Measurements from ENCODE around the gene UPK3A.
"Not testable (repeated sequence)": the region's sequence is repeated elsewhere in the genome, so short reads cannot be mapped to it uniquely, and the experiment has no call there.

The UPK3A gene

DNA sequence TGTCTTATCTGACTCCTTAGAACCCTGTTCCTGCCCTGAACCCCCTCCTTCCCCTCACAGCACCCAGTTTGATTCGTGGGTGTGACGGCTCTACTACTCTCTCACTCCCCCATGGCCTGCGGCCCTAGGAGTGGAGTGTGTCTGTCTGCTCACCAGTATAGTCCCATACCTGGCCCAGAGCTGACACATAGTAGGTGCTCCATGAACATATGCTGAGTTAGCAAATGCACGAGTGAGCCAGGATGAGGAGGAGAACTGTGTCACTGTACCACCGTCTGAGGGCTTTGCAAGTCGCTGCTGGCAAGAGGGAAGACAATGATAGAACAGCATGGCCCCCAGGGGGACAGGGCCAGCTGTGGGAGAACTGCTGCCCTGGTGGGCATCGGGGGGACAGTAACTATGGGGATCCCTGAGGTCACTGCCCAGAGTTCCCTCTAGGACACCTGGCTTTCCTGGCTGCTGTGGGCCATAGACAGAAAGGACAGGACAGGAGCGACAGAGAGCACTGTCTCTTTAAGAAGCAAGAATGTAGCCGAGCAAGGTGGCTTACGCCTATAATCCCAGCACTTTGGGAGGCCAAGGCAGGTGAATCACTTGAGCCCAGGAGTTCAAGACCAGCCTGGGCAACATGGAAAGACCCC is 24.9 kb upstream of the UPK3A start:
- H3K4me3 ChIP-seq (ENCODE audit: low read depth, low read length) = no peak overlapping the region
- no peak for DNase-seq (ENCODE audit: low read depth)
- TF ChIP-seq, protein P1, sequence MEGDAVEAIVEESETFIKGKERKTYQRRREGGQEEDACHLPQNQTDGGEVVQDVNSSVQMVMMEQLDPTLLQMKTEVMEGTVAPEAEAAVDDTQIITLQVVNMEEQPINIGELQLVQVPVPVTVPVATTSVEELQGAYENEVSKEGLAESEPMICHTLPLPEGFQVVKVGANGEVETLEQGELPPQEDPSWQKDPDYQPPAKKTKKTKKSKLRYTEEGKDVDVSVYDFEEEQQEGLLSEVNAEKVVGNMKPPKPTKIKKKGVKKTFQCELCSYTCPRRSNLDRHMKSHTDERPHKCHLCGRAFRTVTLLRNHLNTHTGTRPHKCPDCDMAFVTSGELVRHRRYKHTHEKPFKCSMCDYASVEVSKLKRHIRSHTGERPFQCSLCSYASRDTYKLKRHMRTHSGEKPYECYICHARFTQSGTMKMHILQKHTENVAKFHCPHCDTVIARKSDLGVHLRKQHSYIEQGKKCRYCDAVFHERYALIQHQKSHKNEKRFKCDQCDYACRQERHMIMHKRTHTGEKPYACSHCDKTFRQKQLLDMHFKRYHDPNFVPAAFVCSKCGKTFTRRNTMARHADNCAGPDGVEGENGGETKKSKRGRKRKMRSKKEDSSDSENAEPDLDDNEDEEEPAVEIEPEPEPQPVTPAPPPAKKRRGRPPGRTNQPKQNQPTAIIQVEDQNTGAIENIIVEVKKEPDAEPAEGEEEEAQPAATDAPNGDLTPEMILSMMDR (IDR thresholded peaks at IDR 0.05; ENCODE audit: low read depth, low read length, missing control alignments) = no peak

DNA sequence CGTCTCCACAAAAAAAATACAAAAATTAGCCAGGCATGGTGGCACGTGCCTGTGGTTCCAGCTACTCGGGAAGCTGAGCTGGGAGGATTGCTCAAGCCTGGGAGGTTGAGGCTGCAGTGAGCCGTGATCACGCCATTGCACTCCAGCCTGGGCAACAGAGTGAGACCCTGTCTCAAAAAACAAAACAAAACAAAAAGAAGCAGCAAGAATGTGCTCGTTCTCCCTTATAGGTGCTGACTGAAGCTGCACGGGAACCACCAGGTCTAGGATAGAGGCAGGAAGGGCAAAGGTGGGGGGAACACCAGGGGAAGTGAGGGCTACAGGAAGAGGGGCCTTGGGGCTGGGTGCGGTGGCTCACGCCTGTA is 24.4 kb upstream of the UPK3A start:
- not testable (repeated sequence) for DNase-seq (ENCODE audit: low read depth); H3K4me3 ChIP-seq (ENCODE audit: low read depth, low read length)

DNA sequence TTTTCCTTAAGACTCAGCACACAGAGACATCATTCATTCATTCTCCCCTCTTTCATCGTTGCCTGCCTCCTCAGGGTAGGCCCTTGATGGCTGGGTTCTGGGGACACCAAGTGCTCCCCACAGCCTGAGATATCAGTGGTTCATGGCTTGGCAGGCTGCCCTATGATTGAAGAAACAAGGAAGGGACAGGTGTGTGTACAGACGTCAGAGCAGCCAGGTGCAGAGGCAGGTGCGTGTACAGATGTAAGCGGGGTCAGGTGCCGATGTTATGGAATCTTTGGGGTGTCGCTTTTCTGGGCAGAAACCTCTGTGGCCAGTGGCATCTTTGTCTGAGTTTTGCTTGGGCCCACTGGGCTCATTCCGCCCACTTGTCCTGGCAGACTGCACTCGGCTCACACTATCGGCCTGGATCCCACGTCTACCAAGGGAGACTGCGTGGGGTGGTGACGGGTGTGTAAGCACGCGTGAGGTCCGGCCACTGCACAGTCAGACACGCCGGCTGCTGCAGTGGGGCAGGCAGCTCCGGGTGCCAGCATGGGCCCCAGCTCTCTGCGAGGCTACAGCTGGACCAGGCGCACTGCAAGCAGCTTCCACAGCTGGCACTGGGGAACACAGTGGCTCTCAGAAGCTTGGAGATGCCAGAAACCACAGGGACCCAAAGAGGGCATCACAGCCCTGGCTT is 23.2 kb upstream of the UPK3A start:
- DNase-seq (ENCODE audit: low read depth) = no peak
- H3K4me3 ChIP-seq (ENCODE audit: low read depth, low read length) = no peak overlapping the region
- TF ChIP-seq, protein P1 (IDR thresholded peaks at IDR 0.05; ENCODE audit: low read depth, low read length, missing control alignments) = no peak

DNA sequence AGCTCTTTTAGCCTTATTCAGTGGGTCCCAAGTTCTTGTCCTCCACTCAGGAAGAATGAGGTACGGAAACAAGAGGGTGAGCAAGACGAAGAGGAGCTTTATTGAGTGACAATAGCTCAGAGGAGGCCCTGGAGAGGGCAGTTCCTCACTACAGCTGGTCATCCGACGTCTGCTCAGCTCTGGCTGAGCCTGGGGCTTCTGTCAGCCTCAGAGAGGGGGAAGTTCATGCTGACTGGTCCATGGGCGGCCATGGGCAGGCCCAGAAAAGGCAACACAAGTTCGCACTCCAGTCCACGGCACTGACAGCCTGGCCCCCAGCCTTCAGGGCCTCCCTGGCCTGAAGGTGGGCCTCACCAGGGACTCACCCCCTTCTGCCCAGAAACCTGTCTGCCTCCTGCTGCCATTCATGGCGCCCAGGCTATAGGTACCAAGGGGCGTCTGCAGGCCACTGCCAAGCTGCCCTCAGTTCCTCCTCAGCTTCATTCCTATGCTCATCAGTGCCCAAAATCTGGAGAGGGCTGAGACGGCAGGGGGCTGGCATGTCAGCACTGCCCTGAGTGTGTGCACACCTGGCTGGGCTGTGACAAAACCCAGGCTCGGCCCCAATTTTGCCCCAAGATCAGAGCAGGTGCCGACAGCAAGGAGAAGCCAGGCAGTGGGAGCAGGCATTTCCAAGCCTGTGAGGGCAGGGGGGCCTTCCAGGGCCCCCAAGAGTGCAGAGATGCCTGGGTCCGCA is 22.4 kb upstream of the UPK3A start:
- DNase-seq (ENCODE audit: low read depth) = no peak
- H3K4me3 ChIP-seq (ENCODE audit: low read depth, low read length) = peak overlapping the region; percentile 26
- TF ChIP-seq, protein P1 (IDR thresholded peaks at IDR 0.05; ENCODE audit: low read depth, low read length, missing control alignments) = no peak

DNA sequence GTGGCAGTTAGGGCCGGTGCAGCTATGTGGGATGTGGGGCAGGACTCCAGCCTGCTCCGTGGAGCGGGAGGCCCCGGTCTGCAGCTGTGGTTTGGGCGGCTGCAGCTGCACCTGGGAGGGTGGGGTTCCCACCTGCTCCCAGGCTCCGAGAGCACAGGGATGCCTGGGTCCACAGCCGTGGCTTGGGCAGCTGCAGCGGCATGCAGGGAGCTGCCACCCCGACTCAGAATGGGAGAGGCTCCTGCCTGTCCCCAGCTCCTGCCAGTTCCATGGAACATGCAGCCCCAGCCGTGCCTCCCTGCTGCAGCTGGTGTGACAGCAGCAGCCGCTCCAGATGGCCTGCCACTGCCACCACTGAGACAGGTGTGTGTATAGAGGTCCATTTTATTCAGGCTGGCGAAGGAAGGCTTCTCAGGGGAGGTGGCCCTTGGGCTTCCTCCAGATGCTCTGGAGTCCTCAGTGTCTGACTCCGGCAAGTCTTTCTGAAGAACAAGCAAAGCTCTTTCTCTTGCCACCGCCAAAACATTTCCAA is 21.8 kb upstream of the UPK3A start:
- TF ChIP-seq, protein P1 (IDR thresholded peaks at IDR 0.05; ENCODE audit: low read depth, low read length, missing control alignments) = no peak
- peak overlapping the region; percentile 26 for H3K4me3 ChIP-seq (ENCODE audit: low read depth, low read length)
- DNase-seq (ENCODE audit: low read depth) = no peak

DNA sequence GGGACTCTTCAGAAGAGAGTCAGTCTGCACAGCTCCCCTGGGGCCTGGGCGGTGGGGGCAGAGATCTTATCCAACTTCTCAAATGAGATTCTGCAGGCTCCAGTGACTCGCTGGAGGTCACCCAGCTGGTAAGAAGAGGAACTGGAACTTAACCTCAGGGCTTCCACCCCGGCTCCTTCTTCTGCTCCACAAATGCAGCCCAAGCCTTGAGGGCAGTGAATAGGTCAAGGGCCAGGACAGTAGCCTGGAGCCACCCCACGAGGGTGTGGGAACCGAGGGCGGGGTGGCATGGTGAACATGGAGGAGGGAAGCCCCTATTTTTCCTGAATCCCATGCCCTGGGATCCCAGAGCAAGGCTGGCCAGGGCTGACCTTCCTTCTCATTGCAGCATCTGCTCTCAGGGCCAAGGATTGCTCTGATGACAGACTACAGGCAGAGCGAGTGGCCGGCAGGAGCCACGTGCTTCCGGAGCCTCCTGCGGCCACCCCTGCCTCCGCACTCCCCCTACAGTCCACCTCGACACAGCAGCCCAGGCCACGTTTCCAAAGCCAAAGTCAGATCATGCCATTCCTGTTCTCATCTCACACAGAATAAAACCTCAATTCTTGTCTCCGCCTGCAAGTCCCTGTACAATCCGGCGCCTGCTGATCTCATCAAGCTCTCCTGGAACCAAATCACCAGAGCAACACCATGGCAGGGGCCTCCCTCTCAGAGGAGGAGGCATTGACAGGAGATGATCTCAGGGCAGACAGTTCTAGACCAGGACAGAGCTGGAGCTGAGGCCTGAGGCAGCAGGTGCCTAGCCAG is 21.1 kb upstream of the UPK3A start:
- TF ChIP-seq, protein P1 (IDR thresholded peaks at IDR 0.05; ENCODE audit: low read depth, low read length, missing control alignments) = peak; percentile 61
- H3K4me3 ChIP-seq (ENCODE audit: low read depth, low read length) = 0 out of 2 replicates have a peak overlapping the region, but pooled peaks have one; percentile 26
- DNase-seq (ENCODE audit: low read depth) = peak; percentile 82

Measured in GM12864 (cell line).